GM23338 (cell line): ENCODE measurements around the gene SYT11. TPM values are rescaled to one million over a fixed set of nuclear protein-coding genes. Genes with fewer than 3 reads are reported as not detected.
"Not testable (repeated sequence)": the region's sequence is repeated elsewhere in the genome, so short reads cannot be mapped to it uniquely, and the experiment has no call there.

Experiments
- ATAC-seq: fragments of 200-7000 bp; cut with Tn5 transposase; 3 replicates; pipeline ENCODE4 v1.9.1; 2020
- DNase-seq: peaks from one replicate; pipeline ENCODE4 v3.0.0-alpha.2; 2015; ENCODE audit warnings: low spot score
- H2AFZ ChIP-seq: fragments of 200-600 bp; sonication (generic); 2 replicates; pipeline ENCODE4 v1.8.0; 2016; ENCODE audit warnings: antibody characterized with exemption, mild to moderate bottlenecking, moderate library complexity
- H3F3A ChIP-seq: fragments of 200-600 bp; sonication (generic); replicated peaks from 2 replicates; pipeline ENCODE4 v1.8.0; 2017; ENCODE audit warnings: antibody characterized with exemption, mixed run types, low read depth
- H3K27ac ChIP-seq: fragments of 200-600 bp; sonication (generic); 2 replicates; pipeline ENCODE4 v1.6.1; 2016; ENCODE audit warnings: low read depth
- H3K27me3 ChIP-seq: fragments of 200-600 bp; sonication (generic); 2 replicates; pipeline ENCODE4 v1.8.0; 2016; ENCODE audit warnings: mild to moderate bottlenecking, mixed run types, moderate library complexity; ENCODE audit not compliant: insufficient read depth
- H3K36me3 ChIP-seq: fragments of 200-600 bp; sonication (generic); 2 replicates; pipeline ENCODE4 v1.8.0; 2016; ENCODE audit warnings: mild to moderate bottlenecking; ENCODE audit not compliant: insufficient read depth
- H3K4me1 ChIP-seq: fragments of 200-600 bp; sonication (generic); 2 replicates; pipeline ENCODE4 v1.8.0; 2016; ENCODE audit warnings: mild to moderate bottlenecking, moderate library complexity; ENCODE audit not compliant: insufficient read depth
- H3K4me2 ChIP-seq: fragments of 200-600 bp; sonication (generic); 2 replicates; pipeline ENCODE4 v1.7.1; 2017; ENCODE audit warnings: mixed run types
- H3K4me3 ChIP-seq: fragments of 200-600 bp; sonication (generic); 2 replicates; pipeline ENCODE4 v1.6.1; 2016; ENCODE audit warnings: mixed run types
- H3K79me2 ChIP-seq: fragments of 200-600 bp; sonication (generic); replicated peaks from 2 replicates; pipeline ENCODE4 v1.8.0; 2017; ENCODE audit warnings: mild to moderate bottlenecking; ENCODE audit not compliant: insufficient read depth
- H3K9me2 ChIP-seq: fragments of 200-600 bp; sonication (generic); 2 replicates; pipeline ENCODE4 v1.8.0; 2017; ENCODE audit not compliant: insufficient read depth
- H4K20me1 ChIP-seq: fragments of 200-600 bp; sonication (generic); replicated peaks from 2 replicates; pipeline ENCODE4 v1.8.0; 2017; ENCODE audit warnings: mild to moderate bottlenecking; ENCODE audit not compliant: insufficient read depth
- H3K27ac Mint-ChIP-seq: 2 replicates; pipeline ENCODE4 v1.8.0; 2020; ENCODE audit warnings: inconsistent platforms, mild to moderate bottlenecking, moderate library complexity, mixed read lengths
- H3K27me3 Mint-ChIP-seq: 3 replicates; pipeline ENCODE4 v1.8.0; 2022; ENCODE audit warnings: low read depth, mild to moderate bottlenecking, moderate library complexity, mixed read lengths, inconsistent platforms; ENCODE audit not compliant: insufficient read depth, poor library complexity
- H3K36me3 Mint-ChIP-seq: 3 replicates; pipeline ENCODE4 v1.8.0; 2021; ENCODE audit warnings: low read depth, mild to moderate bottlenecking, inconsistent platforms, moderate library complexity, mixed read lengths
- H3K4me1 Mint-ChIP-seq: 3 replicates; pipeline ENCODE4 v1.8.0; 2020; ENCODE audit warnings: mild to moderate bottlenecking, inconsistent platforms, mixed read lengths
- H3K4me3 Mint-ChIP-seq: 3 replicates; pipeline ENCODE4 v1.8.0; 2021; ENCODE audit warnings: moderate library complexity, mild to moderate bottlenecking, inconsistent platforms, mixed read lengths
- H3K9me3 Mint-ChIP-seq: 3 replicates; pipeline ENCODE4 v1.8.0; 2020; ENCODE audit warnings: moderate library complexity, mild to moderate bottlenecking, inconsistent platforms, mixed read lengths
- REST ChIP-seq: IDR thresholded peaks from one replicate; pipeline ENCODE4 v1.6.1; 2018; ENCODE audit warnings: antibody characterized with exemption; ENCODE audit not compliant: unreplicated experiment
- ZNF462 ChIP-seq: fragments of 250-450 bp; sonication (Bioruptor Pico); IDR thresholded peaks from 2 replicates; pipeline ENCODE4 v1.5.0; 2020; ENCODE audit warnings: mild to moderate bottlenecking, moderate library complexity
- polyA plus RNA-seq: library from polyadenylated mRNA; unstranded; fragments of >200 nt; fragmentation: Nextera tagmentation; extraction: Ambion mirVana; gene quantifications from 2 replicates; pipeline ENCODE4 v1.2.1, GENCODE V29; 2016
- total RNA-seq: library from RNA; depleted of rRNA; stranded (reverse); fragments of >200 nt; shearing (Covaris generic); gene quantifications from 2 replicates; pipeline ENCODE4 v1.2.3, GENCODE V29; 2014

The SYT11 gene
- total and polyA plus RNA-seq, 2 experiments from 2014 or later, result 3.9 to 15.9 TPM

GRCh38 chr1:155929057-155929456 is 69.7 kb downstream of the SYT11 start (continued):
- TF ChIP-seq REST (no peak), ZNF462 (CRISPR knock-in tag) (no peak)

- not testable (repeated sequence) for H3K27me3 ChIP-seq, ATAC-seq, H3K27me3 Mint-ChIP-seq, DNase-seq, H3K9me2 ChIP-seq, H3K4me2 ChIP-seq, H3K4me1 Mint-ChIP-seq, H3K9me3 Mint-ChIP-seq, H3K27ac ChIP-seq, H3K4me3 ChIP-seq, H2AFZ ChIP-seq, H3K27ac Mint-ChIP-seq
- H3K4me1 ChIP-seq, result peaks cover 16% of the 10 kb centered on the region
- H3K79me2 ChIP-seq, result peaks cover 73% of the 10 kb centered on the region
- Mint-ChIP-seq H3K4me3 (peak overlapping the region; percentile 42; the same call in 2 of the 3 replicates), H3K36me3 (peaks cover 40% of the 10 kb centered on the region)
- peaks cover 57% of the 10 kb centered on the region for H4K20me1 ChIP-seq
- H3K36me3 ChIP-seq, result peaks cover 72% of the 10 kb centered on the region
- H3F3A ChIP-seq, result peaks cover 24% of the 10 kb centered on the region
Observed at GRCh38 chr1:155930725-155931124, 71.4 kb downstream of the SYT11 start.
